NCI-H510A treated with DMSO at 0.1 percent for 48 hours (cell line): ENCODE measurements around the gene ATAD1.
A peak's percentile ranks its signal among the peaks of the same experiment; 100 is the strongest.
"Not testable (repeated sequence)": the region's sequence is repeated elsewhere in the genome, so short reads cannot be mapped to it uniquely, and the experiment has no call there.

ENCODE experiments used
- DNase-seq: peaks from one replicate; lab custom pipeline; 2025; lab: John Stamatoyannopoulos, UW

The ATAD1 gene

GRCh38 chr10:87803328-87803727 lies 14.7 kb downstream of the ATAD1 start:
- no peak for DNase-seq

GRCh38 chr10:87801813-87802435 lies 16.1 kb downstream of the ATAD1 start:
- DNase-seq, result not testable (repeated sequence)

- DNase-seq, result no peak
These were observed 18.2 kb downstream of the ATAD1 start for GRCh38 chr10:87799860-87800259.

- no peak for DNase-seq
These were observed 19.9 kb downstream of the ATAD1 start for GRCh38 chr10:87798082-87798481.

GRCh38 chr10:87794285-87794684 lies 23.7 kb downstream of the ATAD1 start:
- DNase-seq, result no peak

GRCh38 chr10:87790185-87790584 lies 27.8 kb downstream of the ATAD1 start:
- no peak for DNase-seq

GRCh38 chr10:87786421-87786820 lies 31.6 kb downstream of the ATAD1 start:
- DNase-seq, result no peak

- no peak for DNase-seq
These were observed 35.3 kb downstream of the ATAD1 start for GRCh38 chr10:87782721-87783120.

- DNase-seq, result no peak
These were observed 36.5 kb downstream of the ATAD1 start for GRCh38 chr10:87781545-87781944.

- no peak for DNase-seq
These were observed 41.7 kb downstream of the ATAD1 start for GRCh38 chr10:87776328-87776727.

GRCh38 chr10:87775766-87776165 lies 42.3 kb downstream of the ATAD1 start:
- DNase-seq, result no peak

- DNase-seq, result peak; percentile 29
These were observed 46.0 kb downstream of the ATAD1 start for GRCh38 chr10:87771871-87772500.

GRCh38 chr10:87767253-87767652 lies 50.8 kb downstream of the ATAD1 start:
- DNase-seq, result no peak

- no peak for DNase-seq
These were observed 52.2 kb downstream of the ATAD1 start for GRCh38 chr10:87765666-87766376.

- no peak for DNase-seq
These were observed 53.7 kb downstream of the ATAD1 start for GRCh38 chr10:87764072-87764934.

- no peak for DNase-seq
These were observed 54.8 kb downstream of the ATAD1 start for GRCh38 chr10:87763086-87763861.

GRCh38 chr10:87761892-87762291 lies 56.1 kb downstream of the ATAD1 start:
- DNase-seq, result no peak

- DNase-seq, result no peak
These were observed 56.9 kb downstream of the ATAD1 start for GRCh38 chr10:87761153-87761552.

- DNase-seq, result no peak
These were observed 57.7 kb downstream of the ATAD1 start for GRCh38 chr10:87760195-87760905.

- no peak for DNase-seq
These were observed 58.5 kb downstream of the ATAD1 start for GRCh38 chr10:87759551-87759950.

GRCh38 chr10:87757685-87758084 lies 60.3 kb downstream of the ATAD1 start:
- no peak for DNase-seq
